B cell (primary cell): ENCODE data around the gene PPP1R12A. TPM values are rescaled to one million over a fixed set of nuclear protein-coding genes. Genes with fewer than 3 reads are reported as not detected.

ENCODE experiments used
- ATAC-seq: fragments of 200-7000 bp; cut with Tn5 transposase; one replicate; pipeline ENCODE4 v1.10.0; 2021; ENCODE audit warnings: low read depth, mild to moderate bottlenecking, moderate number of reproducible peaks, moderate library complexity
- CTCF ChIA-PET: fragments of 350-600 bp; sonication (Branson Sonifier 250); formaldehyde crosslinking; loops from one replicate; lab custom pipeline; 2021; ENCODE audit warnings: antibody characterized with exemption, inconsistent platforms; lab: Charles Lee
- POLR2A ChIA-PET: fragments of 350-600 bp; sonication (Branson Sonifier 250); formaldehyde crosslinking; loops from one replicate; lab custom pipeline; 2021; ENCODE audit warnings: antibody characterized with exemption; lab: Charles Lee
- DNase-seq: peaks from one replicate; pipeline ENCODE4 v3.0.0; 2013
- H2AFZ ChIP-seq: 2 replicates; pipeline ENCODE4 v1.6.1; 2012; ENCODE audit warnings: mild to moderate bottlenecking, low read depth, low read length; ENCODE audit not compliant: insufficient read depth, poor library complexity, severe bottlenecking
- H3K27ac ChIP-seq, 2 donors: 1 replicate in 1 of 2; 2 replicates in 1 of 2; pipeline ENCODE4 v1.5.1; 2012 to 2013; ENCODE audit warnings: low read length in 2 of 2, mild to moderate bottlenecking in 2 of 2, moderate library complexity in 1 of 2
- H3K27me3 ChIP-seq, 4 experiments: fragments of 200-600 bp in 1 of 4; sonication (generic) in 1 of 4; replicated peaks in 1 of 4; 1 replicate in 2 of 4; 2 replicates in 2 of 4; pipeline versions ENCODE4 v1.6.1 to v1.7.0; 2013 to 2016; ENCODE audit warnings: low read length in 3 of 4, mild to moderate bottlenecking in 2 of 4, mixed read lengths in 1 of 4, moderate library complexity in 1 of 4; ENCODE audit not compliant: insufficient read depth in 4 of 4, control insufficient read depth in 3 of 4; ENCODE audit errors: control extremely low read depth in 1 of 4
- H3K36me3 ChIP-seq, 2 experiments: replicated peaks in 1 of 2; 1 replicate in 1 of 2; 2 replicates in 1 of 2; pipeline versions ENCODE4 v1.6.1 to v1.7.1; 2013; ENCODE audit warnings: low read length in 1 of 2; ENCODE audit not compliant: insufficient read depth in 2 of 2, control insufficient read depth in 1 of 2; ENCODE audit errors: control extremely low read depth in 1 of 2, extremely low read depth in 1 of 2
- H3K4me1 ChIP-seq, 2 donors: fragments of 200-600 bp in 1 of 2; sonication (generic) in 1 of 2; 1 replicate in 1 of 2; 2 replicates in 1 of 2; pipeline versions ENCODE4 v1.5.1 to v1.6.1; 2013 to 2017; ENCODE audit warnings: low read length in 2 of 2; ENCODE audit not compliant: control insufficient read depth in 2 of 2, insufficient read depth in 2 of 2
- H3K4me2 ChIP-seq: replicated peaks from 2 replicates; pipeline ENCODE3; 2012; ENCODE audit warnings: mild to moderate bottlenecking, low read depth, low read length; ENCODE audit not compliant: poor library complexity, severe bottlenecking
- H3K4me3 ChIP-seq, 5 experiments: fragments of 200-600 bp in 1 of 5; sonication (generic) in 1 of 5; 1 replicate in 3 of 5; 2 replicates in 2 of 5; pipeline versions ENCODE4 v1.5.1 to v1.7.0; 2011 to 2016; ENCODE audit warnings: low read length in 4 of 5, mild to moderate bottlenecking in 4 of 5, low read depth in 2 of 5, control low read depth in 1 of 5, moderate library complexity in 1 of 5; ENCODE audit not compliant: insufficient read depth in 1 of 5; ENCODE audit errors: control extremely low read depth in 1 of 5, extremely low read depth in 1 of 5
- H3K79me2 ChIP-seq: fragments of 200-600 bp; sonication (generic); one replicate; pipeline ENCODE4 v1.6.0; 2016; ENCODE audit warnings: low read length; ENCODE audit not compliant: control insufficient read depth, insufficient read depth
- H3K9ac ChIP-seq: fragments of 200-600 bp; sonication (generic); 2 replicates; pipeline ENCODE4 v1.6.1; 2017; ENCODE audit warnings: mild to moderate bottlenecking, low read length, moderate library complexity
- H3K9me3 ChIP-seq, 3 donors: one replicate each; pipeline versions ENCODE4 v1.6.1 to v1.7.1; 2013; ENCODE audit warnings: low read length in 2 of 3; ENCODE audit not compliant: control insufficient read depth in 2 of 3, insufficient read depth in 1 of 3; ENCODE audit errors: control extremely low read depth in 1 of 3
- H4K20me1 ChIP-seq: 2 replicates; pipeline ENCODE4 v1.6.0; 2012; ENCODE audit warnings: mild to moderate bottlenecking, low read length; ENCODE audit not compliant: insufficient read depth, control insufficient read depth, poor library complexity, severe bottlenecking
- H3K27ac Mint-ChIP-seq: one replicate; pipeline ENCODE4 v1.8.0; 2021; ENCODE audit warnings: mixed read lengths
- H3K27me3 Mint-ChIP-seq: one replicate; pipeline ENCODE4 v1.8.0; 2021; ENCODE audit warnings: mixed read lengths
- H3K4me1 Mint-ChIP-seq: one replicate; pipeline ENCODE4 v1.8.0; 2021; ENCODE audit warnings: mixed read lengths
- H3K4me3 Mint-ChIP-seq: one replicate; pipeline ENCODE4 v1.8.0; 2021; ENCODE audit warnings: mixed read lengths
- H3K9me3 Mint-ChIP-seq: one replicate; pipeline ENCODE4 v1.8.0; 2022; ENCODE audit warnings: mixed read lengths; ENCODE audit not compliant: insufficient read depth
- CTCF ChIP-seq: fragments of 200-600 bp; IDR thresholded peaks from one replicate; pipeline ENCODE4 v1.8.0; 2022; ENCODE audit warnings: antibody characterized with exemption, mild to moderate bottlenecking
- EZH2 ChIP-seq: IDR thresholded peaks from 2 replicates; pipeline ENCODE4 v1.6.1; 2012; ENCODE audit warnings: borderline replicate concordance, low read depth, mild to moderate bottlenecking, moderate library complexity, low read length; ENCODE audit not compliant: insufficient read depth, poor library complexity, severe bottlenecking
- WGBS: methylation state at CpG from one replicate; pipeline ENCODE4 v1.1.5; 2013; ENCODE audit warnings: missing lambda C conversion rate; ENCODE audit not compliant: insufficient coverage; 5-methylcytosine and 5-hydroxymethylcytosine counted together
- intact Hi-C: fragments of 100-400 bp; cut with micrococcal nuclease; formaldehyde crosslinking; loops from one replicate; pipeline ENCODE4 v1.10.0; 2022
- polyA plus RNA-seq: library from polyadenylated mRNA; depleted of rRNA; stranded (reverse); fragments of >200 nt; gene quantifications from 2 replicates; pipeline ENCODE4 v1.2.3, GENCODE V29; 2012
- total RNA-seq, 2 donors: library from RNA; stranded (reverse); fragments of 120-200 nt in 1 of 2; gene quantifications; 1 replicate in 1 of 2; 2 replicates in 1 of 2; pipeline versions ENCODE4 v1.2.3 to v1.2.4, GENCODE V29; 2013 to 2022

Gene PPP1R12A
- total and polyA plus RNA-seq, 2 donors (not counting 1 experiment from before 2014, with no cell fraction given) = 18.3 to 110 TPM

GRCh38 chr12:79843978-79844377 lies 90.9 kb downstream of the PPP1R12A start:
- H2AFZ ChIP-seq = no peak overlapping the region
- Mint-ChIP-seq H3K4me1 (peaks cover 16% of the 10 kb centered on the region), H3K4me3 (no peak overlapping the region), H3K9me3 (peaks cover 13% of the 10 kb centered on the region), H3K27me3 (no peaks in the 10 kb centered on the region), H3K27ac (no peak overlapping the region)
- no peak for TF ChIP-seq EZH2
- TF ChIP-seq CTCF = no peak
- peaks cover 52% of the 10 kb centered on the region for H3K79me2 ChIP-seq
- intact Hi-C loops = no loop called here
- no peak overlapping the region for H3K4me3 ChIP-seq
- 97% methylated on average over 3 of the region's 3 CpGs for WGBS
- peaks cover 21% of the 10 kb centered on the region for H4K20me1 ChIP-seq
- DNase-seq (no peak), ATAC-seq (no peak)
- CTCF ChIA-PET = no interaction called here
- H3K4me1 ChIP-seq = peaks cover 0 to 3% of the 10 kb centered on the region in 2 donors
- H3K9me3 ChIP-seq = peaks cover 3 to 15% (median 6%) of the 10 kb centered on the region in 3 donors
- POLR2A ChIA-PET = no interaction called here
- H3K36me3 ChIP-seq = peaks cover 1 to 40% of the 10 kb centered on the region in 2 experiments
- no peak overlapping the region for H3K9ac ChIP-seq
- no peaks in the 10 kb centered on the region for H3K27me3 ChIP-seq
- H3K27ac ChIP-seq = no peak overlapping the region
- no peak overlapping the region for H3K4me2 ChIP-seq

- no peak overlapping the region for H3K27ac ChIP-seq
- ATAC-seq (no peak), DNase-seq (no peak)
- WGBS = no CpG with 5 or more reads among the region's 2 CpGs
- H4K20me1 ChIP-seq = peaks cover 18% of the 10 kb centered on the region
- H3K9me3 ChIP-seq = peaks cover 3 to 26% (median 14%) of the 10 kb centered on the region in 3 donors
- no peak overlapping the region for H3K4me2 ChIP-seq
- TF ChIP-seq CTCF (no peak), EZH2 (no peak)
- POLR2A ChIA-PET = no interaction called here
- CTCF ChIA-PET = interaction anchor here (1.7 kb wide), 1 partner anchor 10 kb away, joined by 3 read pairs; no protein-coding TSS in a partner anchor
- Mint-ChIP-seq H3K27me3 (no peaks in the 10 kb centered on the region), H3K9me3 (peaks cover 13% of the 10 kb centered on the region), H3K27ac (no peak overlapping the region), H3K4me3 (no peak overlapping the region), H3K4me1 (peaks cover 8% of the 10 kb centered on the region)
- no peaks in the 10 kb centered on the region for H3K27me3 ChIP-seq
- no peak overlapping the region for H2AFZ ChIP-seq
- no peaks in the 10 kb centered on the region for H3K4me1 ChIP-seq
- no peak overlapping the region for H3K9ac ChIP-seq
- no peak overlapping the region for H3K4me3 ChIP-seq
- intact Hi-C loops = no loop called here
- H3K79me2 ChIP-seq = peaks cover 51% of the 10 kb centered on the region
- peaks cover 1 to 46% of the 10 kb centered on the region in 2 experiments for H3K36me3 ChIP-seq
Measured at GRCh38 chr12:79842630-79843029, 92.3 kb downstream of the PPP1R12A start.
